ENCODE measurements around the gene VGF.

VGF gene

DNA sequence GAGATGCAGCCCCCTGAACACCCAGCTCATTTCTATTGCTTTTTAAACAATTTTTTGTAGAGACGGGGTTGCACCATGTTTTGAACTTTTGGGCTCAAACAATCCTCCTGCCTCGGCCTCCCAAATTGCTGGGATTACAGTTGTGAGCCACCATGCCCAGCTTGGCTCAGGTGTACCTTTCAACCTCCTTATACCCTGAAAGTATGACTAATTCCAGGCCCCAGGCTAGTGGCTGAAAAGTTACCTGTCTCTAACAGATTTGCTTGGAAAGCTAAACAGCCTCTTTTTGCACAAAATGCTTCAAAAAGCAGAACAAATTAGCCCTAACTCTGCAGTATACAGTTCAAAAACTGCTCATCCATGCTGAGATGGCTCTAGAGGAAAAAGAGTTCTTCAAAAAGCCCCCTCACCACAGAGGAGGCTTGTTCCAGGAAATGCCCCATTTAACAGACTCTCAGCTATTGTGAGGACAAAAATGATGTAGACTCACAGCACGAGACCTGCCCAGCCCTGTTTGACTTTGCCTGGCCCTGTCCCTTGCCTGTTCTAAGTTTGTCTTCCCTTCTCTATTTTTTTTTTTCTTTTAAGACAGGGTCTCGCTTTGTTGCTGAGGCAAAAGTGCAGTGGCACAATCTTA, 24.5 kb downstream of the VGF start:
- no peak overlapping the region for H3K4me3 ChIP-seq (replicated peaks; ENCODE audit: insufficient read depth, low read length)
- H3K27me3 ChIP-seq (ENCODE audit: insufficient read depth, poor library complexity, severe bottlenecking) = no peaks in the 10 kb centered on the region
- H3K27ac ChIP-seq (replicated peaks) = no peak overlapping the region
- TF ChIP-seq SPI1 (IDR thresholded peaks at IDR 0.05; ENCODE audit: borderline replicate concordance, low read depth) (no peak), GABPA (IDR thresholded peaks at IDR 0.05; ENCODE audit: low read depth) (no peak), POLR2AphosphoS5 (IDR thresholded peaks at IDR 0.05; ENCODE audit: low read depth) (no peak)
- TF ChIP-seq, protein P1, sequence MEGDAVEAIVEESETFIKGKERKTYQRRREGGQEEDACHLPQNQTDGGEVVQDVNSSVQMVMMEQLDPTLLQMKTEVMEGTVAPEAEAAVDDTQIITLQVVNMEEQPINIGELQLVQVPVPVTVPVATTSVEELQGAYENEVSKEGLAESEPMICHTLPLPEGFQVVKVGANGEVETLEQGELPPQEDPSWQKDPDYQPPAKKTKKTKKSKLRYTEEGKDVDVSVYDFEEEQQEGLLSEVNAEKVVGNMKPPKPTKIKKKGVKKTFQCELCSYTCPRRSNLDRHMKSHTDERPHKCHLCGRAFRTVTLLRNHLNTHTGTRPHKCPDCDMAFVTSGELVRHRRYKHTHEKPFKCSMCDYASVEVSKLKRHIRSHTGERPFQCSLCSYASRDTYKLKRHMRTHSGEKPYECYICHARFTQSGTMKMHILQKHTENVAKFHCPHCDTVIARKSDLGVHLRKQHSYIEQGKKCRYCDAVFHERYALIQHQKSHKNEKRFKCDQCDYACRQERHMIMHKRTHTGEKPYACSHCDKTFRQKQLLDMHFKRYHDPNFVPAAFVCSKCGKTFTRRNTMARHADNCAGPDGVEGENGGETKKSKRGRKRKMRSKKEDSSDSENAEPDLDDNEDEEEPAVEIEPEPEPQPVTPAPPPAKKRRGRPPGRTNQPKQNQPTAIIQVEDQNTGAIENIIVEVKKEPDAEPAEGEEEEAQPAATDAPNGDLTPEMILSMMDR (IDR thresholded peaks at IDR 0.05; ENCODE audit: insufficient read depth, low read length) = no peak
- TF ChIP-seq, protein P2, sequence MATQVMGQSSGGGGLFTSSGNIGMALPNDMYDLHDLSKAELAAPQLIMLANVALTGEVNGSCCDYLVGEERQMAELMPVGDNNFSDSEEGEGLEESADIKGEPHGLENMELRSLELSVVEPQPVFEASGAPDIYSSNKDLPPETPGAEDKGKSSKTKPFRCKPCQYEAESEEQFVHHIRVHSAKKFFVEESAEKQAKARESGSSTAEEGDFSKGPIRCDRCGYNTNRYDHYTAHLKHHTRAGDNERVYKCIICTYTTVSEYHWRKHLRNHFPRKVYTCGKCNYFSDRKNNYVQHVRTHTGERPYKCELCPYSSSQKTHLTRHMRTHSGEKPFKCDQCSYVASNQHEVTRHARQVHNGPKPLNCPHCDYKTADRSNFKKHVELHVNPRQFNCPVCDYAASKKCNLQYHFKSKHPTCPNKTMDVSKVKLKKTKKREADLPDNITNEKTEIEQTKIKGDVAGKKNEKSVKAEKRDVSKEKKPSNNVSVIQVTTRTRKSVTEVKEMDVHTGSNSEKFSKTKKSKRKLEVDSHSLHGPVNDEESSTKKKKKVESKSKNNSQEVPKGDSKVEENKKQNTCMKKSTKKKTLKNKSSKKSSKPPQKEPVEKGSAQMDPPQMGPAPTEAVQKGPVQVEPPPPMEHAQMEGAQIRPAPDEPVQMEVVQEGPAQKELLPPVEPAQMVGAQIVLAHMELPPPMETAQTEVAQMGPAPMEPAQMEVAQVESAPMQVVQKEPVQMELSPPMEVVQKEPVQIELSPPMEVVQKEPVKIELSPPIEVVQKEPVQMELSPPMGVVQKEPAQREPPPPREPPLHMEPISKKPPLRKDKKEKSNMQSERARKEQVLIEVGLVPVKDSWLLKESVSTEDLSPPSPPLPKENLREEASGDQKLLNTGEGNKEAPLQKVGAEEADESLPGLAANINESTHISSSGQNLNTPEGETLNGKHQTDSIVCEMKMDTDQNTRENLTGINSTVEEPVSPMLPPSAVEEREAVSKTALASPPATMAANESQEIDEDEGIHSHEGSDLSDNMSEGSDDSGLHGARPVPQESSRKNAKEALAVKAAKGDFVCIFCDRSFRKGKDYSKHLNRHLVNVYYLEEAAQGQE (IDR thresholded peaks at IDR 0.05; ENCODE audit: insufficient replicate concordance, low read depth) = no peak
- no peak for DNase-seq (ENCODE audit: low read depth in 1 of 2, low spot score in 1 of 2)

DNA sequence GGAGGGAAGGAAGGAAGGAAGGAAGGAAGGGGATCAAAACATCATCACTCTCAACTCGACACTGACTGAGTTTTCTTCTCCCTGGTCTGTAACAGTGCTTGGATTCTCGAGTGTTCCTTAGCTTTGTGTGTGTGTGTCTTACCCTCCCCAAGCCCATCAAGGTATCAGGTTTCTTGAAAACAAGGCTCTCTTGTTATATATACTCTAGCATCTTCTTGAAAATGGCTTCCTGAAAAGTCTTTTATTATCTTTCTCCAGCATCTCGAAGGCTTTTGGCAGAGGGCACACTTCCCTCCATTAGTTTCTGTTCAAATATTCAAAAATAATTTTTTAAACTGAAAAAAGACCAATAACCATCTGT, 25.1 kb downstream of the VGF start:
- Histone ChIP-seq H3K27ac (replicated peaks) (no peak overlapping the region), H3K4me3 (replicated peaks; ENCODE audit: insufficient read depth, low read length) (no peak overlapping the region), H3K27me3 (ENCODE audit: insufficient read depth, poor library complexity, severe bottlenecking) (no peaks in the 10 kb centered on the region)
- TF ChIP-seq, protein P2 (IDR thresholded peaks at IDR 0.05; ENCODE audit: insufficient replicate concordance, low read depth) = no peak
- TF ChIP-seq SPI1 (IDR thresholded peaks at IDR 0.05; ENCODE audit: borderline replicate concordance, low read depth) = no peak
- no peak for TF ChIP-seq GABPA (IDR thresholded peaks at IDR 0.05; ENCODE audit: low read depth)
- DNase-seq (ENCODE audit: low read depth in 1 of 2, low spot score in 1 of 2) = no peak

DNA sequence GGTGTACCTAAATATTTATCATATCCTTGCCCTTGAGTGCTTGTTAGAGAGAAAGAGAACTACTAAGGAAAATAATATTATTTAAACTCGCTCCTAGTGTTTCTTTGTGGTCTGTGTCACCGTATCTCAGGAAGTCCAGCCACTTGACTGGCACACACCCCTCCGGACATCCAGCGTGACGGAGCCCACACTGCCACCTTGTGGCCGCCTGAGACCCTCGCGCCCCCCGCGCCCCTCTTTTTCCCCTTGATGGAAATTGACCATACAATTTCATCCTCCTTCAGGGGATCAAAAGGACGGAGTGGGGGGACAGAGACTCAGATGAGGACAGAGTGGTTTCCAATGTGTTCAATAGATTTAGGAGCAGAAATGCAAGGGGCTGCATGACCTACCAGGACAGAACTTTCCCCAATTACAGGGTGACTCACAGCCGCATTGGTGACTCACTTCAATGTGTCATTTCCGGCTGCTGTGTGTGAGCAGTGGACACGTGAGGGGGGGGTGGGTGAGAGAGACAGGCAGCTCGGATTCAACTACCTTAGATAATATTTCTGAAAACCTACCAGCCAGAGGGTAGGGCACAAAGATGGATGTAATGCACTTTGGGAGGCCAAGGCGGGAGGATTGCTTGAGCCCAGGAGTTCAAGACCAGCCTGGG, 27.0 kb downstream of the VGF start:
- peak; percentile 88 to 93 for DNase-seq (ENCODE audit: low read depth in 1 of 2, low spot score in 1 of 2)
- Histone ChIP-seq H3K27me3 (ENCODE audit: insufficient read depth, poor library complexity, severe bottlenecking) (no peaks in the 10 kb centered on the region), H3K27ac (replicated peaks) (peak overlapping the region; percentile 39), H3K4me3 (replicated peaks; ENCODE audit: insufficient read depth, low read length) (0 out of 2 replicates have a peak overlapping the region, but pooled peaks have one; percentile 12)
- TF ChIP-seq, protein P1 (IDR thresholded peaks at IDR 0.05; ENCODE audit: insufficient read depth, low read length) = peak; percentile 13
- TF ChIP-seq POLR2AphosphoS5 (IDR thresholded peaks at IDR 0.05; ENCODE audit: low read depth) (peak; percentile 42; the same call in 1 of the 2 replicates), SPI1 (IDR thresholded peaks at IDR 0.05; ENCODE audit: borderline replicate concordance, low read depth) (no peak)

DNA sequence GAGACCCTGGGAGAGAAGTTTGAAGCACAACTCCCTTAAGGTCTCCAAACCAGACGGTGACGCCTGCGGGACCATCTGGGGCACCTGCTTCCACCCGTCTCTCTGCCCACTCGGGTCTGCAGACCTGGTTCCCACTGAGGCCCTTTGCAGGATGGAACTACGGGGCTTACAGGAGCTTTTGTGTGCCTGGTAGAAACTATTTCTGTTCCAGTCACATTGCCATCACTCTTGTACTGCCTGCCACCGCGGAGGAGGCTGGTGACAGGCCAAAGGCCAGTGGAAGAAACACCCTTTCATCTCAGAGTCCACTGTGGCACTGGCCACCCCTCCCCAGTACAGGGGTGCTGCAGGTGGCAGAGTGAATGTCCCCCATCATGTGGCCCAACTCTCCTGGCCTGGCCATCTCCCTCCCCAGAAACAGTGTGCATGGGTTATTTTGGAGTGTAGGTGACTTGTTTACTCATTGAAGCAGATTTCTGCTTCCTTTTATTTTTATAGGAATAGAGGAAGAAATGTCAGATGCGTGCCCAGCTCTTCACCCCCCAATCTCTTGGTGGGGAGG, 27.6 kb downstream of the VGF start:
- TF ChIP-seq, protein P1 (IDR thresholded peaks at IDR 0.05; ENCODE audit: insufficient read depth, low read length) = no peak
- TF ChIP-seq SPI1 (IDR thresholded peaks at IDR 0.05; ENCODE audit: borderline replicate concordance, low read depth) (no peak), POLR2AphosphoS5 (IDR thresholded peaks at IDR 0.05; ENCODE audit: low read depth) (no peak), GABPA (IDR thresholded peaks at IDR 0.05; ENCODE audit: low read depth) (no peak)
- TF ChIP-seq, protein P2 (IDR thresholded peaks at IDR 0.05; ENCODE audit: insufficient replicate concordance, low read depth) = no peak
- H3K27ac ChIP-seq (replicated peaks) = peak overlapping the region; percentile 39
- no peak overlapping the region for H3K4me3 ChIP-seq (replicated peaks; ENCODE audit: insufficient read depth, low read length)
- DNase-seq (ENCODE audit: low read depth in 1 of 2, low spot score in 1 of 2) = no peak
- H3K27me3 ChIP-seq (ENCODE audit: insufficient read depth, poor library complexity, severe bottlenecking) = no peaks in the 10 kb centered on the region
